Measurements from ENCODE around the gene LYZ.

DNA sequence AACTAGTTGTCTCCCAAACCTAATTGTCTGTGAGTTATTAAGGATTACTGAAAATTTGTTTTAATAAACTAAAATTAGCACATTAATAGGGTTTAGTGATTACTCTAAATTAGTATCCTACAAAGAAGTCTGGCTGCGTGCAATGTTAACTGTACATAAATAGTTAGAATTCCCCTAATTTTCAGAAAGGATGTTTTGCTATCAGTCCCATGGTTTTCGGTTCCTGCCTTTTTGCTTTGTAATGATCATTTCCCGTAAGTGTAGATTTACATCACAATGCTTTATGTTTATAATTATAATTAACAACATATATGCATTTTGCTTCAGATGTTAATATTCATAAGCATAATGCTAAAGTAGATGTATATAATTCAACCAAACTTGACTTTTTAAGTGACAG, 19.8 kb upstream of the LYZ start:
- TF ChIP-seq, protein P1, sequence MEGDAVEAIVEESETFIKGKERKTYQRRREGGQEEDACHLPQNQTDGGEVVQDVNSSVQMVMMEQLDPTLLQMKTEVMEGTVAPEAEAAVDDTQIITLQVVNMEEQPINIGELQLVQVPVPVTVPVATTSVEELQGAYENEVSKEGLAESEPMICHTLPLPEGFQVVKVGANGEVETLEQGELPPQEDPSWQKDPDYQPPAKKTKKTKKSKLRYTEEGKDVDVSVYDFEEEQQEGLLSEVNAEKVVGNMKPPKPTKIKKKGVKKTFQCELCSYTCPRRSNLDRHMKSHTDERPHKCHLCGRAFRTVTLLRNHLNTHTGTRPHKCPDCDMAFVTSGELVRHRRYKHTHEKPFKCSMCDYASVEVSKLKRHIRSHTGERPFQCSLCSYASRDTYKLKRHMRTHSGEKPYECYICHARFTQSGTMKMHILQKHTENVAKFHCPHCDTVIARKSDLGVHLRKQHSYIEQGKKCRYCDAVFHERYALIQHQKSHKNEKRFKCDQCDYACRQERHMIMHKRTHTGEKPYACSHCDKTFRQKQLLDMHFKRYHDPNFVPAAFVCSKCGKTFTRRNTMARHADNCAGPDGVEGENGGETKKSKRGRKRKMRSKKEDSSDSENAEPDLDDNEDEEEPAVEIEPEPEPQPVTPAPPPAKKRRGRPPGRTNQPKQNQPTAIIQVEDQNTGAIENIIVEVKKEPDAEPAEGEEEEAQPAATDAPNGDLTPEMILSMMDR (IDR thresholded peaks at IDR 0.05): no peak
- no peak for TF ChIP-seq POLR2A (IDR thresholded peaks at IDR 0.05)

Data from heart left ventricle (tissue), 13 donors.